ENCODE results near the gene PPIL1. TPM values are rescaled to one million over a fixed set of nuclear protein-coding genes. Genes with fewer than 3 reads are reported as not detected.

The PPIL1 gene
- 64.2 to 69.8 TPM (median 66.6 TPM) in 3 replicates for total RNA-seq (2021)
- Bru-seq, nascent RNA: percentile 88 among the genes with signal in this experiment
- long read RNA-seq, experiment 1, transcript PPIL1-201 (4 exons, 1,739 nt): major isoform, 114 of 119 reads
- long read RNA-seq, experiment 1, partial matches to known transcripts: 4 of 119 reads
- long read RNA-seq, experiment 1, other reads (novel, unspliced or antisense): 1 of 119 reads
- long read RNA-seq, experiment 2, transcript PPIL1-201 (4 exons, 1,739 nt): major isoform, 105 of 132 reads
- long read RNA-seq, experiment 2, partial matches to known transcripts: 26 of 132 reads
- long read RNA-seq, experiment 2, other reads (novel, unspliced or antisense): 1 of 132 reads
- long read RNA-seq, experiment 3, transcript PPIL1-201 (4 exons, 1,739 nt): major isoform, 559 of 592 reads
- long read RNA-seq, experiment 3, partial matches to known transcripts: 29 of 592 reads
- long read RNA-seq, experiment 3, other reads (novel, unspliced or antisense): 4 of 592 reads

DNA sequence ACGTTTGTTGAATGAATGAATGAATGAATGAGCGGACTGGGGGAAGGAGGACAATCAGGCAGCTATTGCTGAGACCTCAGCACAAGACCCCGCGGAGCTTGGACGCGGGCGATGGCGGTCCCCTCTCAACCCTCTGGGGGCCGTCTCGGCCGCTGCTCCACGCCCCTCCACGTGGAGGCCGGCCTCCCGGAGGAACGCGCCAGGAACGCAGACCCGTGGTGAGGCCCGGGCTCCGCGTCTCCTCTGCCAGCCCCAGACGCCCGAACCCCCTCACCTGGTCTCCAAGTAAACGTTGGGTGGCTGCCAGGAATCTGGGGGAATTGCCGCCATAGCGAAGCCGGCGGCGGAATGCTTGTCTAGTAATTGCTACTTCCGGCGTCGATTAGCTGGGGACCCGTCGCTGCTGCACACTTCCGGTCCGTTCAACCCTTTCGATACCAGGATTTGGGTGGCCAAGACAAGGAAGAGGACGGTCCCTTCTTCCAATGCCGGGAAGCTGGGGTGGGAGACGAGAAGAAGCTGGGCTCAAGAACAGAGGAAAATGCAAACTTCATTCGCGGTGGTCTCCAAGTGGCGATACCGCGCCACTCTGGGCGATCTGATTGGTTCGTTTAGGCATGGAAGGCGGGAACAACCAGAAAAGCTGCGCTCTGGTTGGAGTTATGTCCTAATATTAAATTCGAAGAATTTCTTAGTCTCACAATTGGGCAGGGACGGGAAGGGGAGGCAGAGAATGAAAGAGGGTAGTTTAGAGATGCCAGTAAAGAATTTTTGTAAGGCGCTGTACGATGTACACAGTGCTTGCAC lies at the start of gene PPIL1:
Gene PPIL1, minus strand, starts transcription at position 361 of the 807 bp plus-strand sequence. Its CDS starts 31 bp downstream, at position 330.
- ChIA-PET POLR2A (interaction anchor here (0.6 to 2.3 kb wide), 4 partner anchors 10 to 434 kb away, joined by 4 to 8 read pairs (median 4); partner anchors contain the start of genes C6orf89 and MTCH1), CTCF (interaction anchor here (0.9 to 6.4 kb wide), 23 partner anchors 10 to 336 kb away, joined by 3 to 70 read pairs (median 7); partner anchors contain the start of gene C6orf89)
- Mint-ChIP-seq H3K27me3 (ENCODE audit: low read depth) (peaks cover 17% of the 10 kb centered on the region), H3K4me3 (peak within 1 kb of the TSS; percentile 93), H3K4me1 (peaks cover 19% of the 10 kb centered on the region), H3K9me3 (peaks cover 6% of the 10 kb centered on the region), H3K27ac (peak within 1 kb of the TSS; percentile 100), H3K36me3 (peaks cover 16% of the 10 kb centered on the region)
- DNase-seq (ENCODE audit: low spot score): peak; percentile 74
- peak; percentile 87 for ATAC-seq
- TF ChIP-seq ZNF281 (CRISPR knock-in tag; IDR thresholded peaks at IDR 0.05) (no peak), NR2C2 (CRISPR knock-in tag; IDR thresholded peaks at IDR 0.05) (no peak), ZSCAN18 (CRISPR knock-in tag; IDR thresholded peaks at IDR 0.05) (no peak), MAX (CRISPR knock-in tag; IDR thresholded peaks at IDR 0.05) (peak; percentile 93), SMAD3 (CRISPR knock-in tag; IDR thresholded peaks at IDR 0.05; ENCODE audit: borderline replicate concordance) (no peak), GTF2I (CRISPR knock-in tag; conservative IDR thresholded peaks at IDR 0.05) (no peak), ZBTB21 (CRISPR knock-in tag; IDR thresholded peaks at IDR 0.05; ENCODE audit: borderline replicate concordance) (no peak), ZNF425 (CRISPR knock-in tag; conservative IDR thresholded peaks at IDR 0.05) (no peak), RELA (CRISPR knock-in tag; IDR thresholded peaks at IDR 0.05; ENCODE audit: borderline replicate concordance) (no peak), FOXP1 (CRISPR knock-in tag; IDR thresholded peaks at IDR 0.05; ENCODE audit: borderline replicate concordance) (peak; percentile 79; the same call in 1 of the 2 replicates), GABPB1 (CRISPR knock-in tag; IDR thresholded peaks at IDR 0.05) (peak; percentile 81), ESRRA (CRISPR knock-in tag; IDR thresholded peaks at IDR 0.05; ENCODE audit: borderline replicate concordance) (no peak), NR3C1 (CRISPR knock-in tag; conservative IDR thresholded peaks at IDR 0.05; ENCODE audit: low read depth) (no peak), FOXJ3 (CRISPR knock-in tag; IDR thresholded peaks at IDR 0.05; ENCODE audit: borderline replicate concordance) (no peak), CREM (CRISPR knock-in tag; IDR thresholded peaks at IDR 0.05) (0 out of 2 replicates have a peak, but pooled peaks have one; percentile 50), KAT7 (CRISPR knock-in tag; IDR thresholded peaks at IDR 0.05; ENCODE audit: borderline replicate concordance) (0 out of 2 replicates have a peak, but pooled peaks have one; percentile 73), ZNF416 (CRISPR knock-in tag; IDR thresholded peaks at IDR 0.05) (0 out of 2 replicates have a peak, but pooled peaks have one; percentile 33), SMAD4 (CRISPR knock-in tag; IDR thresholded peaks at IDR 0.05) (0 out of 2 replicates have a peak, but pooled peaks have one; percentile 44), EMX1 (CRISPR knock-in tag; IDR thresholded peaks at IDR 0.05) (no peak)
- TF ChIP-seq, protein P1, sequence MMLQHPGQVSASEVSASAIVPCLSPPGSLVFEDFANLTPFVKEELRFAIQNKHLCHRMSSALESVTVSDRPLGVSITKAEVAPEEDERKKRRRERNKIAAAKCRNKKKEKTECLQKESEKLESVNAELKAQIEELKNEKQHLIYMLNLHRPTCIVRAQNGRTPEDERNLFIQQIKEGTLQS (CRISPR knock-in tag; conservative IDR thresholded peaks at IDR 0.05): no peak
- TF ChIP-seq, protein P2, sequence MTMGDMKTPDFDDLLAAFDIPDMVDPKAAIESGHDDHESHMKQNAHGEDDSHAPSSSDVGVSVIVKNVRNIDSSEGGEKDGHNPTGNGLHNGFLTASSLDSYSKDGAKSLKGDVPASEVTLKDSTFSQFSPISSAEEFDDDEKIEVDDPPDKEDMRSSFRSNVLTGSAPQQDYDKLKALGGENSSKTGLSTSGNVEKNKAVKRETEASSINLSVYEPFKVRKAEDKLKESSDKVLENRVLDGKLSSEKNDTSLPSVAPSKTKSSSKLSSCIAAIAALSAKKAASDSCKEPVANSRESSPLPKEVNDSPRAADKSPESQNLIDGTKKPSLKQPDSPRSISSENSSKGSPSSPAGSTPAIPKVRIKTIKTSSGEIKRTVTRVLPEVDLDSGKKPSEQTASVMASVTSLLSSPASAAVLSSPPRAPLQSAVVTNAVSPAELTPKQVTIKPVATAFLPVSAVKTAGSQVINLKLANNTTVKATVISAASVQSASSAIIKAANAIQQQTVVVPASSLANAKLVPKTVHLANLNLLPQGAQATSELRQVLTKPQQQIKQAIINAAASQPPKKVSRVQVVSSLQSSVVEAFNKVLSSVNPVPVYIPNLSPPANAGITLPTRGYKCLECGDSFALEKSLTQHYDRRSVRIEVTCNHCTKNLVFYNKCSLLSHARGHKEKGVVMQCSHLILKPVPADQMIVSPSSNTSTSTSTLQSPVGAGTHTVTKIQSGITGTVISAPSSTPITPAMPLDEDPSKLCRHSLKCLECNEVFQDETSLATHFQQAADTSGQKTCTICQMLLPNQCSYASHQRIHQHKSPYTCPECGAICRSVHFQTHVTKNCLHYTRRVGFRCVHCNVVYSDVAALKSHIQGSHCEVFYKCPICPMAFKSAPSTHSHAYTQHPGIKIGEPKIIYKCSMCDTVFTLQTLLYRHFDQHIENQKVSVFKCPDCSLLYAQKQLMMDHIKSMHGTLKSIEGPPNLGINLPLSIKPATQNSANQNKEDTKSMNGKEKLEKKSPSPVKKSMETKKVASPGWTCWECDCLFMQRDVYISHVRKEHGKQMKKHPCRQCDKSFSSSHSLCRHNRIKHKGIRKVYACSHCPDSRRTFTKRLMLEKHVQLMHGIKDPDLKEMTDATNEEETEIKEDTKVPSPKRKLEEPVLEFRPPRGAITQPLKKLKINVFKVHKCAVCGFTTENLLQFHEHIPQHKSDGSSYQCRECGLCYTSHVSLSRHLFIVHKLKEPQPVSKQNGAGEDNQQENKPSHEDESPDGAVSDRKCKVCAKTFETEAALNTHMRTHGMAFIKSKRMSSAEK (CRISPR knock-in tag; IDR thresholded peaks at IDR 0.05; ENCODE audit: borderline replicate concordance): no peak
- TF ChIP-seq, protein P3, sequence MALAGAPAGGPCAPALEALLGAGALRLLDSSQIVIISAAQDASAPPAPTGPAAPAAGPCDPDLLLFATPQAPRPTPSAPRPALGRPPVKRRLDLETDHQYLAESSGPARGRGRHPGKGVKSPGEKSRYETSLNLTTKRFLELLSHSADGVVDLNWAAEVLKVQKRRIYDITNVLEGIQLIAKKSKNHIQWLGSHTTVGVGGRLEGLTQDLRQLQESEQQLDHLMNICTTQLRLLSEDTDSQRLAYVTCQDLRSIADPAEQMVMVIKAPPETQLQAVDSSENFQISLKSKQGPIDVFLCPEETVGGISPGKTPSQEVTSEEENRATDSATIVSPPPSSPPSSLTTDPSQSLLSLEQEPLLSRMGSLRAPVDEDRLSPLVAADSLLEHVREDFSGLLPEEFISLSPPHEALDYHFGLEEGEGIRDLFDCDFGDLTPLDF (CRISPR knock-in tag; IDR thresholded peaks at IDR 0.05): peak; percentile 59; the same call in 1 of the 2 replicates
